HG02938 (cell line): ENCODE results near the gene PALM2AKAP2.

Experiments used
- ATAC-seq: cut with Tn5 transposase; IDR thresholded peaks from one replicate; pipeline ENCODE4 v1.9.1; 2021; ENCODE audit warnings: mild to moderate bottlenecking, moderate library complexity; ENCODE audit not compliant: unreplicated experiment

Gene PALM2AKAP2

GRCh38 chr9:109771796-109772531 is 8.0 kb upstream of the PALM2AKAP2 start:
- no peak for ATAC-seq

- ATAC-seq, result no peak
These were observed 4.5 kb upstream of the PALM2AKAP2 start for GRCh38 chr9:109775516-109775915.

- no peak for ATAC-seq
These were observed 3.6 kb upstream of the PALM2AKAP2 start for GRCh38 chr9:109776391-109776790.

- ATAC-seq, result no peak
These were observed 545 bp downstream of the PALM2AKAP2 start for GRCh38 chr9:109780453-109781033.

- ATAC-seq, result no peak
These were observed 1.1 kb downstream of the PALM2AKAP2 start for GRCh38 chr9:109781086-109781485.

GRCh38 chr9:109781541-109782197 is 1.7 kb downstream of the PALM2AKAP2 start:
- no peak for ATAC-seq

GRCh38 chr9:109787735-109788134 is 7.7 kb downstream of the PALM2AKAP2 start:
- no peak for ATAC-seq

GRCh38 chr9:109789556-109789955 is 9.6 kb downstream of the PALM2AKAP2 start:
- ATAC-seq, result no peak

- ATAC-seq, result no peak
These were observed 10.0 kb downstream of the PALM2AKAP2 start for GRCh38 chr9:109789971-109790370.

- no peak for ATAC-seq
These were observed 11.1 kb downstream of the PALM2AKAP2 start for GRCh38 chr9:109791003-109791677.

- no peak for ATAC-seq
These were observed 11.7 kb downstream of the PALM2AKAP2 start for GRCh38 chr9:109791747-109792146.

- no peak for ATAC-seq
These were observed 13.1 kb downstream of the PALM2AKAP2 start for GRCh38 chr9:109792951-109793546.

- ATAC-seq, result no peak
These were observed 13.9 kb downstream of the PALM2AKAP2 start for GRCh38 chr9:109793921-109794320.

- ATAC-seq, result no peak
These were observed 14.5 kb downstream of the PALM2AKAP2 start for GRCh38 chr9:109794361-109795012.

GRCh38 chr9:109795613-109796012 is 15.6 kb downstream of the PALM2AKAP2 start:
- ATAC-seq, result no peak

- ATAC-seq, result no peak
These were observed 16.1 kb downstream of the PALM2AKAP2 start for GRCh38 chr9:109796078-109796477.

GRCh38 chr9:109797006-109797405 is 17.0 kb downstream of the PALM2AKAP2 start:
- no peak for ATAC-seq

GRCh38 chr9:109797509-109797908 is 17.5 kb downstream of the PALM2AKAP2 start:
- ATAC-seq, result no peak

- no peak for ATAC-seq
These were observed 19.1 kb downstream of the PALM2AKAP2 start for GRCh38 chr9:109799141-109799540.

GRCh38 chr9:109799792-109800191 is 19.8 kb downstream of the PALM2AKAP2 start:
- ATAC-seq, result no peak

- no peak for ATAC-seq
These were observed 21.5 kb downstream of the PALM2AKAP2 start for GRCh38 chr9:109801484-109801883.
